ENCODE data around the gene PARP2. TPM values are rescaled to one million over a fixed set of nuclear protein-coding genes. Genes with fewer than 3 reads are reported as not detected.
A peak's percentile ranks its signal among the peaks of the same experiment; 100 is the strongest.

The PARP2 gene
- total RNA-seq, 1 donor from 2014 or later: 8.4 TPM

Small RNA genes within 50 kb of the gene (small RNA-seq; reads per million reads assigned to genes)
- gene SNORA79B (0.23 reads per million, percentile 10 among the genes with 10 or more reads in this experiment), gene SNORD126 (147 reads per million, percentile 97 among the genes with 10 or more reads in this experiment)

Other genes starting within 250 kb of the PARP2 start
- not detected for gene OR4K17, start 232.9 kb upstream of the PARP2 start, total RNA-seq
- gene OR4N5, start 204.8 kb upstream of the PARP2 start, total RNA-seq: not detected
- not detected for gene OR11G2, start 152.7 kb upstream of the PARP2 start, total RNA-seq
- gene OR11H6, start 119.9 kb upstream of the PARP2 start, total RNA-seq: not detected
- not detected for gene OR11H7, start 114.7 kb upstream of the PARP2 start, total RNA-seq
- not detected for gene OR11H4, start 104.3 kb upstream of the PARP2 start, total RNA-seq
- gene TTC5, start 37.7 kb upstream of the PARP2 start, total RNA-seq: 16.7 TPM
- 57.4 TPM for gene CCNB1IP1, start 10.4 kb upstream of the PARP2 start, total RNA-seq
- gene TEP1, start 69.9 kb downstream of the PARP2 start, total RNA-seq: 10.4 TPM
- 2.1 TPM for gene KLHL33, start 92.5 kb downstream of the PARP2 start, total RNA-seq
- 26.6 TPM for gene OSGEP, start 111.2 kb downstream of the PARP2 start, total RNA-seq
- 64.2 TPM for gene APEX1, start 111.6 kb downstream of the PARP2 start, total RNA-seq
- 13.0 TPM for gene PIP4P1, start 117.8 kb downstream of the PARP2 start, total RNA-seq
- 13.6 TPM for gene PNP, start 125.8 kb downstream of the PARP2 start, total RNA-seq
- gene RNASE10, start 161.9 kb downstream of the PARP2 start, total RNA-seq: not detected
- gene RNASE9, start 217.4 kb downstream of the PARP2 start, total RNA-seq: not detected
- not detected for gene RNASE11, start 244.4 kb downstream of the PARP2 start, total RNA-seq
- not detected for gene RNASE12, start 247.7 kb downstream of the PARP2 start, total RNA-seq

Measured in skeletal muscle tissue (tissue), 2 donors.